Fibroblast of skin of left biceps (primary cell): ENCODE data around the gene TNFRSF8.
A peak's percentile ranks its signal among the peaks of the same experiment; 100 is the strongest.

ENCODE experiments used
- DNase-seq, 2 experiments: peaks; one replicate each; pipeline ENCODE4 v3.0.0-alpha.2; 2013; ENCODE audit warnings: low read depth in 2 of 2

The TNFRSF8 gene

DNA sequence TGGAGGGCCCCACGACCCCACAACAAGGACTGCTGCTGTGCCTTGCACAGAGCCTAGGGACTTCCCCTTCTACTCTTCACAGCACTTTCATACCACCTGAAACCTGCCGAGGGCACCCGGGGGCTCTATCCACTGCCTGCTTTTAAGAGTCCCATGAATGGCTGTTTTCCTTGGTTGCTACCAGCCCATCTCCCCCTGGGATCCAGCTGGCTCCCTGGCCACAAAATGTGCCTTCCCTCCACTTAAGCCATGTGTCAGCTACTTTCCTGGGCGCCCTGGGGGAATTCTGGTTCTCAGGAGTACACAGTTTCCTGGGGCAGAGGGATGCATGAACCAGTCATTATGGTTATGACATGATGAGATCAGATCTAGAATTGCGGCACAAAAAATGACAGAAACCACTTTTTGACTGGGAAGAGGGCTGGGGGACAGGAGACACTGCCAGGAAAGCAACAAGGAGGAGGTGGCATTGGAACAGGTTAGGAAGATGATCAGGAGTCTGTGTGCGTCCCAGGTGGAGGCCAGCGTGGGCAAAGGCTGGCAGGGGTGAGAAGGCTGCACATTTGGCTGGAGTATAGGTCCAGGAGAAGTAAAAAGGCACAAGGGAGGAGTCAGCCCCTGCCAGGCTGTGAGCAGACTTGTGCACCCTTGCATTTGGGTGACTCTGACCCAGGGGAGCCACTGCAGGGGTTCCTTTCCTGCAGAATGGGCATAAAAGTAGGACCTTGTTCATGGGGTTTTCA, 3.2 kb upstream of the TNFRSF8 start:
- DNase-seq: no peak

DNA sequence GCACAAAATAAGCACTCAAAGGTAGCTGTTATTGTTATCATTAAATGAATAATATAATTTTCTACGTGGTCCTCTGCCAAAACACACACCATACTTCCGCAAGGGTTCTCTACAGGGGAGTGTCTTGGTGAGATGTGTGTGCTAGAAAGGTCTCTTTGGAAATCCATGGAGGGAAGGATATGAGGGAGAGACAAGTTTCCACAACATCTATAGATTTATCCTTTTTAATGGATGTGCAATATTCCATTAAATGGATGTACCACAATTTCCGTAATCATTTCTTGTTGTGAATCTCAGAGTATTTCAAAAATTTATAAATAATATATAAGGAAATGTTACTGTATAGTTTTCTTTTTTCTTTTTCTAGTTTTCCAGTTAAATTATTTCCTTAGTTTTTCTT, 2.6 kb upstream of the TNFRSF8 start:
- no peak for DNase-seq

GRCh38 chr1:12064073-12064969, 1.2 kb downstream of the TNFRSF8 start:
- no peak for DNase-seq

DNA sequence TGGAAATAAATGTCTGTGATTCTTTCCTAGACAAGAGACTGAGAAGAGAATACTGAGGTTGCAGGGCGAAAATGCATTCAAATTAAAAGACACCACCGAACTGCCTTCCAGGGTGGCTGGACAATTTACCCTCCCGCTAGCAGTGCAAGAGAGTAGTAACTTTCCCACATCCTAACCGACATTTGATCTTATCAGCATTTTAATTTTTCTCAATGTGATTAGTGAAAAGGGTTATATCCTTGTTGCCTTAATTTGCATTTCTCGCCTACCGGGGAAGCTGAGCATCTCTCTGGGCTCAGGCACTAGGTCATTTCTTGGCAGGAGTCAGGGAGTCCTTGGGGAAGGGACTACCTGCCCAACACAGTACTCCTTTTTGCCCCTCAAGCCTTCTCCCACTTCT, 2.8 kb downstream of the TNFRSF8 start:
- no peak for DNase-seq

- peak in 1 of 2 experiments; percentile 19 for DNase-seq
Measured at GRCh38 chr1:12067900-12068821, 5.1 kb downstream of the TNFRSF8 start.

- no peak for DNase-seq
Measured at GRCh38 chr1:12069623-12070244, 6.6 kb downstream of the TNFRSF8 start.

DNA sequence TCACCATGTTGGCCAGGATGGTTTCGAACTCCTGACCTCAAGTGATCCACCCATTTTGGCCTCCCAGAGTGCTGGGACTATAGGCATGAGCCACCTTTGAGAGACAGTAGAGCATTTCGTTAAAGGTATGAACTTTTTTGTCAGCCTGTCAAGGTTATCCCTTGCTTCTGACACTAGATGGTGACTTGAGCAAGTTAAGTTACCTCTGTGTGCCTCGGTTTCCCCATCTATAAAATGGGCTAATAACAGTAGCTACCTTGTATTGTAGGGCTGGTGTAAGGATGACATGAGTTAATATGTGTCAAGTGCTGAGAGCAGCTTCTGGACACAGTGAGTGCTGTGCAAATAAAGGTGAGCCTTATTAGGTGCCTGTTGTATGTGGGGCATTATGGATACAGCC, 8.8 kb downstream of the TNFRSF8 start:
- DNase-seq: no peak

- DNase-seq: no peak
Measured at GRCh38 chr1:12072741-12073140, 9.6 kb downstream of the TNFRSF8 start.

- DNase-seq: no peak
Measured at GRCh38 chr1:12073796-12074195, 10.7 kb downstream of the TNFRSF8 start.

DNA sequence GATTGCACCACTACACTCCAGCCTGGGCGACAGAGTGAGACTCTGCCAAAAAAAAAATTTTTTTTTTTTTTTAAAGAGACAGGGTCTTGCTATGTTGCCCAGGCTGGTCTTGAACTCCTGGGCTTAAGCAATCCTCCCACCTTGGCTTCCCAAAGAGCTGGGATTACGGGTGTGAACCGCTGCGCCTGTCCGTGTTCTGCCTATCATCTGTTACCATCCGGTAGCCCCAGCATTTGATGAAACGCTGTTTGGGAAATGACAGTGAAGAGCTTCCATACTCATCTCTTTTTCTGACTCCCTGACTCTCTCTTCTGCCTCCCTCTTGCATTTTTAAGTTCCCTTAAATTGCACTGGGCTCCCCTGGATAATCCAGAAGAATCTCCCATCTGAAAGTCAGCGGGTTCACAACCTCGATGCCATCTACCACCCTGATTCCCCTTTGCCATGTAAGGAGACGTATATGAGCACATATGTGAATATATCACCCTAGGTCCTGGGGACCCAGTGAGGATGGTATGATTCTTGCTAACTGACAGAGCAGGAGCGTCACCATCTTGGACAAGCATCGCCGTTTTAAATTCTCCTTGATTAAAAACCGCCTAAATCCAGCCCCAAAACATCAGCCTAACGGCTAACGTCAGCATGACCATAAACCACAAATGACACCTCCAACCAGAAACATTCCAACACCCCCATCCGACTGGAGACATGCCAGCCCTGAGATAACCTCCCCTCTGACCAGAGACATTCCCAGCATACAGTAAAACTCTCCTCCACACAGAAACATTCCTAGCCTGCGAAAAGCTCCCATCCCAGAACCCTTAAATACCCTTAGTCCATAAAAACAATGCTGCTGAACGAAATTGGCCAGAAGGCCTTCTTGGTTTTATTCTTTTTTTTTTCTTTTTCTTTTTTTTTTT, 12.4 kb downstream of the TNFRSF8 start:
- DNase-seq: peak; percentile 75 to 76

DNA sequence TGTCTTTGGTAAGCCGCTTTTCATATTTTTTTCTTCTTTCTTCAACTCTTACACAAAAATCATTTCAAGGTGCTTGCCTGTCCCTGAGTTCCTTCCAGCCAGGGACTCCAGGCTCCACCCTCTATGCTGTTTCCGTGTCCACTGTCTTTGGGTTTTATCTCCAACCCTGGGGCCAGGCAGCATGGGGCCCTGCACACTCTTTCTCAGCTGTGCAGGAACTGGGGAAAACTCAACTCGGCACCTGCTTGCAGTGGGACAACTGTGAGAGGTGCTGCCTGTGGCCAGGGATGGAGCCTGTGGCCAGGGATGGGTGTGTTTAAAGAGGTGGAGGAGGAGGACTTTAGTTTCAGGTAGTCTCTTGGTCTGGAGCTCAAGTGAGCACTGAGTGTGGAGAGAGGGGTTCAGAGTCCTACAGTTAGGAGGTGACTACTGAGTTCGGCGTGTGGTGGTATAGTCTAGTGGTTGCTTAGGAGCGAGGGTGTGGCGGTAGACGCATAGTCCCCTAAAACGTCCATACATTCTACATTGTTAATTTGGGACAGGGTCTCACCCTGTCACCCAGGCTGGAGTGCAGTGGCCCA, 13.4 kb downstream of the TNFRSF8 start:
- no peak for DNase-seq

DNA sequence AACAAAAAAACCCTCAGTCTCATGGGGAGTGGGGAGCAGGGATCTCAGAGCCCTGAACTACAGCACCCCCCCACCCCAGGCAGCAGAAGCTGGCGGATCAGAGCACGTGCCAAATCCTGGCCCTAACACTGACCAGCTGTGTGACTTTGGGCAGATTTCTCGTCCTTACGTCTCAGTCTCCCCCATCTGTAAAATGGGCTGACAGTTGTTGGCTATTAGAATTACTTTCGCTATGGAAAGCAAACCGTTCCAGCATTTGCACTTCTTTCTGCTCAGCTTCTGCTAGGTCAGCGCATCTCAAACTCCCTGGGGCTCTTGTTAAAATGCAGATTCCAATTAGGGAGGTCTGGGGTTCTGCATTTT, 15.5 kb downstream of the TNFRSF8 start:
- DNase-seq: no peak

DNA sequence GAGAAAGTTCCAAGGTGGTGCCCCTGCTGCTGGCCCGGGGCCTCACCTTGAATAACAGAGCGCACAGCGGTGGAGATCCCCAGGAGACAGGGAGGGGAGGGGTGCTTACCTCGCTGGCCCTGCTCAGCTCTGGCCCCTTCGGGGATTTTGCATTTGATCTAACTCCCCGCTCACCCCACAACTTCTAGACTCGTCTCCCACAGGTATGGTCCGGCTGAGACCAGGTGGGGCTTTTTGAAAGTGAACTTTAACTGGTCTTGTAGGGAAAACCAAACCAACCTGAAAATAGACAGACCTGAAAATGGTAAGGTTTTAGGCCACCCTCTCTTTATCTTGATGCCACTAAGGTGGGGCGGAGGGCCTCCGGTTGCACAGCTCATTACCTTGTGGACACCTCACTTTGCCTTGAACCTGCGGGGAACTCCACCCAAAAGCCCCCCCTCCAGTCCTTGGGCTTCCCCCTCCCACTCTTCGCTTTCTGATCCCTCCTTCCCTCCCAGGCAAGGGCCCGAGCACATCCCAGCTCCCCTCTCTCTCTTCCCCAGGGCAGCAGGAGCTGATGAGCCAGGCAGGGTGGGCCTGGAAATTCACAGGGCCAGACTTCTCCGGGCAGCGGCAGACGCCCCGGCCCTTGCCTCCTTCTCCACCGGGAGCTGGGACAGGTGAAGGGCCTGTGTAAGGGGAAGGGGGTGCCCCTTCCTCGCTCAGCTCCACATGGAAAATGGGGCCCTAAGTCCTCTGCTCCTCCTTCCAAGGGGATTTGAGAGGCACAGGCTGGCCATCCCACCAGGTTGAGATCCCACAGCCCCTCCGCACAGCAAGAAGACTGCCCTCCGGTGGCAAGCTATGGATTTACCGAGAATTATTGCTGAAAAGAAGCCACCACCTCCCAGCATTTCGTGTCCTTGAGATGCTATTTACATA, 16.1 kb downstream of the TNFRSF8 start:
- peak; percentile 13 to 30 for DNase-seq

DNA sequence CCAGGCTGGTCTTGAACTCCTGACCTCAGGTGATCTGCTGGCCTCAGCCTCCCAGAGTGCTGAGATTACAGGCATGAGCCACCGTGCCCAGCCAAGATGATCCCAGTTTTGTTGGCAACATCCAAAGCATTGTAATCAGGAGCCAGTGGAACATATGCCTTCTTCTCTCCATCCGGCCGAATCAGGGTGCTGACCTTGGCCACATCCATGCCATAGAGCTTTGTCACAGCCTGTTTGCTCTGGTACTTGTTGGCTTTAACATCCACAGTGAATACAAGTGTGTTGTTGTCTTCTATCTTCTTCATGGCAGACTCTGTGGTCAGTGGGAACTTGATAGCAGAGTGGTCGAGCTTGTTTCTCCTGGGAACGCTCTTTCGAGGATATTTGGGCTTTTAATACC, 17.1 kb downstream of the TNFRSF8 start:
- DNase-seq: no peak

GRCh38 chr1:12080773-12081556, 17.9 kb downstream of the TNFRSF8 start:
- no peak for DNase-seq

DNA sequence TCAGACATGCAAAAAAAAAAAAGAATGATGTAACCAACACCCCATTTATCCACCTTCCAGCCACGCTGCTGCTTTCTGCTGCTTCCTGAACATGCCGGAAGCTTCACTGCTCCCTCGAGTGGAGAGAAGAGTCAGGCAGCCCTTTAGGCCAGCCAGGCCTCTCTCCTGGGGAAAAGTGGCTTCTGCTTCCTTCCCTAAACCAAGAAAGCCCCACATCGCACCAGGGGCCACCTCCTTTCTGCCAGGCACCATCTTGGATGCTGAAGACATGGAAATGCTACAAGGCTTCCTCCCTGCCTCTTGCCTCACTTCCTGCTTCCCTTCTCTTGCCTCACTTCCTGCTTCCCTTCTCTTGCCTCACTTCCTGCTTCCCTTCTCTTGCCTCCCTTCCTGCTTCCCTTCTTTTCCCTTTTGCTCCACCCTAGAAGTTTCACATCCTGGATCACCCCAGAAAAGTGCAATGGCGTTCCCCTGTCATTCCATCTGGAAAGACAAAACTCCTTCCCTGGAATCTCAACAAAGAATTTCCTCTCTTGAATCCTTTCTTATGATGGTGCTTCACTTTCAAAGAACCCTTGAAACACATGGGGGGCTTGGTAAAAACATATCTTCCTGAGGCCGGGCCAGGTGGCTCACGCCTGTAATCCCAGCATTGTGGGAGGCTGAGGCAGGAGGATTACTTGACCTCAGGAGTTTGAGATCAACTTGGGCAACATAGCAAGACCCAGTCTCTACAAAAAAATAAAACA, 18.7 kb downstream of the TNFRSF8 start:
- no peak for DNase-seq

DNA sequence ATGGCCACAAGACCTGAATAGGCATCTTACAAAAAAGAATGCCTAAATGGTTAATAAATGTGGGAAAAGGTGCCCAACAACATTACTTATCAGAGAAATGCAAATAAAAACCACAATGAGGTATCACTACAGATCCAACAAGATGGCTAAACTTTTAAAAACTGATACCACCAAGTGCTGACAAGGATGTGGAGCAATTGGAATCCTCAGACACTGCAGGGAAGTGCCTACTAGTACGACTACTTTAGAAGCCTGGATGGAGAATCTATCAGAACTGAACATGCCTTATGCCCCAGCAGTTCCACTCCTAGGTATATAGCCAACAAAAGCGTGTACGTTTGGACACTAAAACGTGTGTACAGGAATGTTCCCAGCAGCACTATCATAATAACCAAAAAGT, 19.9 kb downstream of the TNFRSF8 start:
- DNase-seq: no peak
